Stimulated activated CD4-positive, alpha-beta T cell treated with anti-CD3 and anti-CD28 coated beads, TNF-alpha, amount 100 ng/mL, for 24 hours (primary cell): ENCODE measurements around the gene NRTN.
"Not testable (repeated sequence)": the region's sequence is repeated elsewhere in the genome, so short reads cannot be mapped to it uniquely, and the experiment has no call there.

ENCODE experiments used
- DNase-seq, 3 experiments: peaks; one replicate each; pipeline ENCODE4 v3.0.0-alpha.2; 2020; ENCODE audit warnings: low read depth in 3 of 3

Gene NRTN

DNA sequence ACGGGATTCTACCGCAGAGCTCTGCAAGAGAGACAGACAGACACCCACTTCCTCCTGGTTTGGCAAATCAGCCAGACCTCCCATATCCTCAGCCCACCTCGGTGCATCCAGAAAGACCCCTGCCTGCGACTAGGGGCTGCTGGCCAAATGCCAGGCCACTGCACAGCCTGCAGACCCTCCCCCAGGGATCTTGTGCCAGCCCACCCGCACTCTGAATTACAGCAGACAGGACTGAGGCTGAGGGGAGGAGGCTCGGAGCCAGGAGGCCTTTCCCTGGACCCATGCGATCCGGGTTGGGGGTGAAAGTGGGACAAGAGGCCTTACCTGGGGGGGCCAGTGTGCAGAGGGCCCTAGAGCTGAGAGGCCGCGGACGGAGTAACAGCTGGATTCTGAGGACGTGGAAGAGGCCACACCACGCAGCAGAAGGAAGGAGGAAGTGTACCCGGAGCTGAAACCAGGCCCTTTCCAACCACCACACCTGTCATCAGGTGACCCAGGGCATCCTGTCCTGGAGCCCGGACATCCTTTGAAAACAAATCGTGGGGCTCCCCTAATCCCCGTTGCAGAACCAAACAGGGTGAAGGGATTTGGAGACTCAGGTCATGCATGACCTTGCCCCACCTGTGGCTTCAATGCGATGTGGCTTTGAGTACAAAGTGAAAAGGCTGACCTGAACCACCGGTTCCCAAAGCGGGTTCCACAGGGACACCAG is 33.6 kb downstream of the NRTN start:
- DNase-seq, result no peak

DNA sequence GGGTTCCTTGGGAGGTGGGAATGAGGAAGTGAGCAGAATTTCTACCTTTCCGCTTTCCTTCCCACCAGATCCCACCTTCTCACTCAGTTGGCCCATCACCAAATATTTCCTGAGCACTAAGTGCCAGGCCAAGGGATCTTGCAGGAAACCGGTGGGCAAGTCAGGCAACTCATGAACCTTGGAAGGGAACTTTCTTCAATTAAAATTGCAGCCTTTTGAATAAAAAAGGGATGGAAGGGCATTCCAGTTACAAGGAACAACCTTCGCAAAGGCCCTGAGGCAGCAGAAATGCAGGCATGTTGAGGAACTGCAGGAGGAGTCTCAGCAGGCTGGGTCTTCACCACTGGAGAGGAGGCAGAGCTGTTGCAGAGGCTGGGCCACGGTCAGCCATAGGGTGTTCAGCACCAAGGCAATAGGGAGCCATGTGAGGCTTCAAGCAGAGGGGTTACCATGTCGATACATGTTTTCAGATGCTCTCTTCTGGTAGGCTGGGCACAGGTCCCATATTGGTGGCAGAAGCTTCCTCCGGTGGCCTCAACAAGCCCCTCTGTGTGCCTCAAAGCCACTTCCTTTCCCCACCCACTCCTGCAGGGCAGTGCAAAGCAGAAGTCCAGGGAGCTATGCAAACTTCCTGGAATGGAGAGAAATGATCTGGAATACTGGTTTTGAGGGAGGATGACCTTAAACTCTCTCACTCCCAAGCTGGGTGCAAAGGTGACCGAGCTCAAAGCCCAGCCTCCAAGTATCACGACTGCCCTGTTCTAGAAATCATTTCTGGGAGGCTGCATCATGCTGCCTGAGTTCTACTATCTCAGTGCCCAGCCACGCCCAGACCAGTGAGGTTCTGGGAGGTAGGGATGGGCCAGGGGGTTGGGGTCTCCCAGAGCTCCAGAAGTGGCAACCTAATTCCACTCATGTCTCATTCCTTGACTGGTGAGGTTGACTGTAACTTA is 34.5 kb downstream of the NRTN start, which contains the start of gene FUT6:
Gene FUT6, minus strand, starts transcription at position 638 of the 953 bp plus-strand sequence. CDS start 7,135 bp downstream, outside the sequence.
- no peak for DNase-seq

DNA sequence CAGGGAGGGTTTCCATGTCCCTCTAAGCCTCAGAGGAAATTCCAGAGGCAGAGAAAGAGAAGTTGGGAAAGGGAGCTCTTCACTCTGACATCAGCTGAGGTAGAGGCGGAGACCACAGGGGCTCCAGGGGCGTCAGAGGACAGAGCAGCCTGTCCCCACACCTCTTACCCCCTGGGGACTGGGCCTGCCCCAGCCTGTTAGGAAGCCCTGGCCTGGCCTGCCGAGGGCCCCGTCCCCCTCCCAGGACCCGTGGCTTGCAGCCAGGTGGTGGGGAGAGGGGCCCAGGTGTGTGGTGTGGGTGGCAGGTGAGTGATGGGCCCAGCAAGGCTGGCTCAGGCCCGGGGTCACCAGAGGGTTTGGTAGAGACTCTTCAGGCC is 36.9 kb downstream of the NRTN start:
- not testable (repeated sequence) for DNase-seq

DNA sequence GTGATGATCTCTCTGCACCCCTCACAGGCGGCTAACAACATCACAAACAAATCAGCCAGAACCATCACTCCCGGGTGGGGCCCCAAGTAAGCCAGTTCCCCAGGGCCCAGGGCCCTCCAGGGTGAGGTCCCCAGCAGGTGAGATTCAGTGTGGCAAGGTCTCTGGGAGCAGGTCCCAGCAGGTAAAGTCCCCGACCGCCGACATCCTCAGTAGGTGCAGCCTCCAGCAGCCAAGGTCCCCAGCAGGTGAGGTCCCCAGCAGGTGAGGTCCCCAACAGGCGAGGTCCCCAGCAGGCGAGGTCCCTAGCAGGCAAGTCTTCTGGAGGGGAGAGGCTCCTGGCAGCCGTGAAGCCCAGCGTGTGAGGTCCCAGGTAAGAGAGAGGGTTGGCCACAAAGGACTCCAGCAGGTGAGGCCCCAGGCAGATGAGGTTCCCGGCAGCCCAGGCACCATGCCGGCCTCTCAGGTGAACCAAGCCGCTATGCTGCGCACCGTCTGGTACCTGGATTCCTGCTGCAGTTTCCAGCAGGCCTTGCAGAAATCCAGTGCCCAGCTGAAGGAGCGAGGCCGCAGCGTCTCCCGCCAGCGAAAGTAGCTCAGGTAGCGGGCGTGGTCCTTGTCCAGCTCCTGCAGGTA is 38.5 kb downstream of the NRTN start:
- no peak for DNase-seq

DNA sequence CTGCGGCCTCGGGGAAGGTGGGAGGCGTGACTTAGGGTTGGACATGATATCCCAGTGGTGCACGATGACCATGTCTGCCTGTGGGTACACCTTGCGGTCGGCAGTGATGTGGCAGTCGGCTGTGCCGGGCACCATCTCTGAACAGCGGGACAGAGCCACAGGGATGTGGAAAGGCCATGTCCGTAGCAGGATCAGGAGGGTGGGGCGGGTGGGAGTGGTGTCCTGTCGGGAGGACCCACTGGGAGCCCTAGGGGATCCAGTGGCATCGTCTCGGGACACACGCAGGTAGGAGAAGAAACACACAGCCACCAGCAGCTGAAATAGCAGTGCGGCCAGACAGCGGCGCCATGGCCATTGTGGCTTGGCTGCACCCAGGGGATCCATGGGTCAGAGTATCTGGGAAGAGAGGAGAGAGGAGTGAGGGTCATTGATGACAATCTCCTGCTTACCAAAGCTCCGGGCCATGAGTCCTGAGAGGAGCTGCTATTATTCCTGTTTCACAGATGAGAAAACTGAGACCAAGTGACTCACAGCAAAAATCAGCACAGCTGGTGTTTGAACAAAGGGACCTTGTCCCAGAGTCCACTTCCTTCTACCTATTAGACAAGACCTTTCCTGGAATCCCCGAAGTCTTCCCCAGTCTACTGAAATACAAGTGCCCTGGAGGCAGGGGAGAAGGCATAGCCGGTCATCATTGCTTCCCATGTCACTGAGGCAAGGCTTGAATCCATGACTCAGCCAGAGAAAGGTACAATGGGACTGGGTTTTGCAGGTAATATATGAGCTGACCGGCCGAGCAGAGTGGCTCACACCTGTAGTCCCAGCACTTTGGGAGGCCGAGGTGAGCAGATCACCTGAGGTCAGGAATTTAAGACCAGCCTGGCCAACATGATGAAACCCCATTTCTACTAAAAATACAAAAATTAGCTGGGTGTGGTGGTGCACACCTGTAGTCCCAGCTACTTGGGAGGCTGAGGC is 39.9 kb downstream of the NRTN start:
- DNase-seq, result no peak

DNA sequence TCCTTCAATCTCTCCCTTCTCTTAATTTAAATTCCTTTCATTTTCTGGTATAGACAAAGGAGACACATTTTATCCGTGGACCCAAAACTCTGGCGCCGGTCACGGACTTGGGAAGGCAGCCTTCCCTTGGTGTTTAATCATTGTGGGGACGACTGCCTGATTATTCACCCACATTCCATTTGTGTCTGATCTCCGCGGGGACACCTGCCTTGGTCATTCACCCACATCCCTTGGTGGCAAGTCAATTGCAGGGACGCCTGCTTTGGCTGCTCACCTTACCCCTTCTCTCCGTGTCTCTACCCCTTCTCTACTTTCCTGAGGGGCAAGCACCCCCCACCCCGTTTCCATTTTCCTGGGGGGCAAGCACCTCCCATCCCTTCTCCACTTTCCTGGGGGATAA is 43.0 kb downstream of the NRTN start:
- not testable (repeated sequence) for DNase-seq

DNA sequence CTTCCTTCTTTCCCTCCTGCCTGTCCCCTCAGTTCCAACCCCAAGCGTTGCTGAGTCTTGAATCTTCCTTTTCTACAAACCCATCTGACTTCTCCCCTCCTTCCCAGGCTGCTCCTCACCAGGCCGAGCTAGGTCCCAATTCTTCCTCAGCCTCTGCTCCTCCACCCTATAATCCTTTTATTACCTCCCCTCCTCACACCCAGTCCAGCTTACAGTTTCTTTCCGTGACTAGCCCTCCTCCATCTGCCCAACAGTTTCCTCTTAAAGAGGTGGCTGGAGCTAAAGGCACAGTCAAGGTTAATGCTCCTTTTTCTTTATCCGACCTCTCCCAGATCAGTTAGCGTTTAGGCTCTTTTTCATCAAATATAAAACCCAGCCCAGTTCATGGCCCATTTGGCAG is 43.8 kb downstream of the NRTN start:
- not testable (repeated sequence) for DNase-seq

DNA sequence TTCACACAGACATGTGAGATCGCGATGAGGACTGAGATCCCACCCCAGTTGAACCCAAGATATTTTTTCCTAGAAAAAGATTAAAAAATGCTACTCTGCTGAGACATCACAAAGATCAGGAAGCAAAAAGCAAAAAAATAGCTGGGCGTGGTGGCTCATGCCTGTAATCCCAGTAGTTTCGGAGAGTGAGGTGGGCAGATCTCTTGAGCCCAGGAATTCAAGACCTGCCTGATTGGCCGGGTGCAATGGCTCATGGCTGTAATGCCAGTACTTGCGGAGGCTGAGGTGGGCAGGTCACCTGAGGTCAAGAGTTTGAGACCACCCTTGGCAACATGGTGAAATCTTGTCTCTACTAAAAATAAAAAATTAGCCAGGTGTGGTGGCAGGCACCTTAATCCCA is 45.3 kb downstream of the NRTN start:
- no peak for DNase-seq

DNA sequence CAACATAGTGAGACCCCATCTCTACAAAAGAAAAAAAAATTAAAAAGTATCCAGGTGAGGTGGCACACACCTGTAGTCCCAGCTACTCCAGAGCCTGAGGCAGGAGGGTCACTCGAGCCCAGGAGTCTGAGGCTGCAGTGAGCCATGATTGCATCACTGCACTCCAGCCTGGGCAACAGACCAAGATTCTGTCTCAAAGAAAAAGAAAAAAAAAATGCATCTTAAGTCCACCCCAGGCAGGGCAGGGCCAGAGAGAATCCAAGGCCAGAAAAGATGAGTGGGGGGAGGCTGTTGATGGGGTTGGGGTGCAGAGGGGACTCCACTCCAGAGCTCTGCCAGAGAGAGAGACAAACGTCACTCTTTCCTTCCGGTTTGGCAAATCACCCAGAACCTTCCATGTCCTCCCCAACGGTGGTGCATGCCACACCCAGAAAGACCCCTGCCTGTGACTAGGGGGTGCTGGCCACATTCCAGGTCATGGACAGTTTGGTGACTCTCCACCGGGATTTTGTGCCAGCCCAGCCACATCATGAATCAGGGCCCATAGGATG is 46.0 kb downstream of the NRTN start:
- DNase-seq, result no peak

DNA sequence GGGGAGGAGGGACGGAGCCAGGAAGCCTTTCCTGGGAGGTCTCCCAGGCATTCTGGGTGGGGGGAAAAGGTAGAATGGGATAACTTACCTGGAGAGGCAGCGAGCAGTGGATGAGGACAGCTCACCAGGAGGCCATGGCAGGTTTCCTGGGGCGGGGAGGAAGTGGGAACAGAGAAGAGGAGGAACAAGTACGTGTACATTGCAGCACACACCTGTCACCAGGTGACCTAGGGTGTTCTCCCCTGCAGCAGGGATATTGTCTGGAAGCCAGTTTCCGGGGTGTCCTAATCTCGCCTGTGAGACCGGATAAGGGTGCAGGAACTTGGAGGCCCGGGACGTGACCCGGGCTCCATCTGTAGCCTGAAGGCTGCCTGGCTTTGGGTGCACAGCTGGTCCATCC is 46.4 kb downstream of the NRTN start, which contains the start of gene FUT3:
Gene FUT3, minus strand, starts transcription at position 148 of the 400 bp plus-strand sequence.
- DNase-seq, result no peak

DNA sequence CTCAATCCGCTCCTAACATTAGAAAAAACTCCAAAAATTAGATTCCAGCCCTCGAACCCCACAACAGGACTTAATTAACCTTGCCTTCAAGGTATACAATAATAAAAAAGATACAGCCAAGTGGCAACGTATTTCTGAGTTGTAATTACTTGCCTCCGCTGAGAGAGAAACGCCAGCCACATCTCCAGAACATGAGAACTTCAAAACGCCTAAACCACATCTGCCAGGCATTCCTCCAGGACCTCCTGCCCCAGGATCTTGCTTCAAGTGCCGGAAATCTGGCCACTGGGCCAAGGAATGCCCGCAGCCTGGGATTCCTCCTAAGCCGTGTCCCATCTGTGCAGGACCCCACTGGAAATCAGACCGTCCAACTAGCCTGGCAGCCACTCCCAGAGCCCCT is 49.3 kb downstream of the NRTN start:
- not testable (repeated sequence) for DNase-seq

DNA sequence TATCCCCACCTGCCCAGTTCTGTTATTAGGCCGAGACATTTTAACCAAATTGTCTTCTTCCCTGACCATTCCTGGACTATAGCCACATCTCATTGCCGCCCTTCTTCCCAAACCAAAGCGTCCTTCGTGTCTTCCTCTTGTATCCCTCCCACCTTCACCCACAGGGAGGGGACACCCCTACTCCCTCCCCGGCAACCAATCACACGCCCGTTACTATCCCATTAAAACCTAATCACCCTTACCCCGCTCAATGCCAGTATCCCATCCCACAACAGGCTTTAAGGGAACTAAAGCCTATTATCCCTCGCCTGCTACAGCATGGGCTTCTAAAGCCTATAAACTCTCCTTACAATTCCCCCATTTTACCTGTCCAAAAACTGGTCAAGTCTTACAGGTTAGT is 50.3 kb downstream of the NRTN start:
- not testable (repeated sequence) for DNase-seq

DNA sequence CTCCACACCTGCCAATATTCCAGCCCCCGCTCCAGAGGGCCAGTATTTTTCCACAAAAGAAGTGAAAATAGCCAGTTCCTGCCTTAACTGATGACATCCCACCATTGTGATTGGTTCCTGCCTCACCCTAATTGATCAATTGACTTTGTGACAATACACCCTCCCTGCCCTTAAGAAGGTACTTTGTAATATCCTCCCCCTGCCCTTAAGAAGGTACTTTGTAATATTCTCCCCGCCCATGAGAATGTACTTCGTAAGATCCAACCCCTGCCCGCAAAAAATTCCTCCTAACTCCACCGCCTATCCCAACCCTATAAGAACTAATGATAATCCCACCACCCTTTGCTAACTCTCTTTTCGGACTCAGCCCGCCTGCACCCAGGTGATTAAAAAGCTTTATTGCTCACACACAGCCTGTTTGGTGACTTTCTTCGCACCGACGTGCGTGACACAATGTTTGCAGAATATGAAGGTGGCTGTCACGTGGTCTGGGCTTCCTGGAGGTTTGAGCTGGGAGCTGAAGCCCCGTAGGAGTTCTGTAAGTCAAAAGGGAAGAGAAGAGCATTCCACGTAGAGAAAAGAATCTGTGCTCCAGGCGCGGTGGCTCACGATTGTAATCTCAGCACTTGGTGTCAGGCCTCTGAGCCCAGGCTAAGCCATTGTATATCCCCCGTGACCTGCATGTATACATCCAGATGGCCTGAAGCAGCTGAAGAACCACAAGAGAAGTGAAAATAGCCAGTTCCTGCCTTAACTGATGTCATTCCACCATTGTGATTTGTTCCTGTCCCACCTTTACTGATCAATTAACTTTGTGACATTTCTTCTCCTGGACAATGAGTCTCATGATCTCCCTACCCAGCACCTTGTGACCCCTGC is 52.6 kb downstream of the NRTN start:
- no peak for DNase-seq

DNA sequence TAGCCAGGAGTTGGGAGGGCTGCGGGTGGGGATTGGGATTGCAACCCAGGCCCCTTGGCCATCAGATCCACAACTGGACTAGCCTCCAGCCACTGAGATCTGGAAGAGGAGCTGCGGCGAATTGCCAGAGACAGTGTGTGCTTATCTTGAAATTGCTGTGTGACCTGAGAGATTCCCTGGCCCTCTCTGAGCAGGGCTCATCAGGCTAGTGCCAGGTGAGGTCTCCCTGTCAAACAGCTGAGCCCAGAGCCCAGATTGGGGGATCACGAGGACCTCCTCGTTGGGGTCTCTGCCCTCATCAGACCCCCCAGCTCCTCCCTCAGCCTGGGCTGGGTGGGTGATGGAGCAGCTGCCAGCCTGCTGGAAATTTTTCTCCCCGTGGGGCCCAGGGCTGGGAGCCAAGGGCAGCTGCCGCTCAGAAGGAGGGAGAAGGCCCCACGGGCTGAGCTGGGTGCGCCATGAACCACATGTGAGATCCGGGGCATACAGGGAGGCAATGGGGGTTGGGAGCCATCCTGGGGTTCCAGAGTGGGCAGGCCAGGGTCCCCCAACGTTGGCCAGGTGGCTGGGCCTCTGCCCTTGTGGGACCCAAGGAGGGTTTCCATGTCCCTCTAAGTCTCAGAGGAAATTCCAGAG is 58.3 kb downstream of the NRTN start:
- DNase-seq, result no peak

DNA sequence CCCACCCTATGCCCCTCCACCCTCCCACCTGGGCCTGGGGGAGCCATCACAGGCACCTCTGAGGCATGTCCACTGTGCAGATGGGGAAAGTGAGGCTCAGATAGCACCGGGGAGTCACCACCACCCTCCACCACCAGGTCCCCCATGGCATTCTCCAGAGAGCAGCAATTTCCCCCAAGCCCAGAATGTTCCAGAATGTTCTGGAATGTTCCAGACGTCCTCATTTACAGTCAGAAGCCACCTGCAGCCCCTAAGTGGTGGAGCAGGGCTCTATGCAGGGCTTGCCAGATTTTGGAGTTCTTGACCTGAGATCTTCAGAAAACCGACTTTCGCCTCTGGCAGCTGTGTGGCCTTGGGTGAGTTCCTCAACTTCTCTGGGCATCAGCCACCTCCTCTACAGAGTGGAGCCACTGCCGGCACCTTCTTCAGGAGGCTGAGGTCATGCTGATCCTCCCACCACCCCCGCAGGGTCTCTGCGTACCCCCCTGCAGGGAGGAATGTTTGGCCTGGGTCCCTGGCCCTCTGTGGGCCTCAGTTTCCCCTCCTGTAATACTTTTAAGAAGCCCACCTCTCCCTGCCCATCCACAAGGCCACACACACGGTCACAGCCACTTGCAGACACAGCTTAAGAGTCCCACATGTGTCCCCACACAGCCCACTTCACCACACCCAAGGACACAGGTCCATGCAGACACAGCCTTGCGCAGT is 59.3 kb downstream of the NRTN start:
- DNase-seq, result no peak

DNA sequence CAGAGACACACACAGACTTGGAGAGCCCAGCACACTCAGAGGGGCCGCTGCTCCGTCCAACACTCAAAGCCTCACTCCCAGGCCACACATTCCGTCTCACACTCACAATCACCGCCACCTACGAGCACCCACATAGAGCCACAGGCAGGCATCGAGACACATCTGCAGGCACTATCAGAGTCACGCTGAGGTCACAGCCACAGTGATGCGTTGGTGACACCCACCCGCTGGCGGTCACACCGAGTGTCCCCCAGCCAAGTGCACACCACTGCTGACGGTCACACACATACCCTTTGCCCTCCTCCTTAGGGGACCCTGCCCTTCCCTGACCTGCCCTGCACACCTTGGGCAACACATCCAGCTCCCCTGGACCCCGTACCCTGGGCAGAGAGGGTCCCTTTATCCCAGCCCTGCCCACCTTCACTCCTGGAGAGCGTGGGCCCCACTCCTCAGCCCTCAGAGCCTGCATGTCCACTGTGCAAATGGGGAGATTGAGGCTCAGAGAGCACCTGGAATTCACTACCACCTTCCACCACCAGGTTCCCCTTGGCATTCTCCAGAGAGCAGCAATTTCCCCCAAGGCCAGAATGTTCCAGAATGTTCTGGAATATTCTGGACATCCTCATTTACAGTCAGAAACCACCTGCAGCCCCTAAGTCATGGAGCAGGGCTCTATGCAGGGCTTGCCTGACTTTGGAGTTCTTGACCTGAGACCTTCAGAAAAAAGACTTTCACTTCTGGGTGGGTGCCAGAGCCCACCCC is 60.0 kb downstream of the NRTN start:
- no peak for DNase-seq

DNA sequence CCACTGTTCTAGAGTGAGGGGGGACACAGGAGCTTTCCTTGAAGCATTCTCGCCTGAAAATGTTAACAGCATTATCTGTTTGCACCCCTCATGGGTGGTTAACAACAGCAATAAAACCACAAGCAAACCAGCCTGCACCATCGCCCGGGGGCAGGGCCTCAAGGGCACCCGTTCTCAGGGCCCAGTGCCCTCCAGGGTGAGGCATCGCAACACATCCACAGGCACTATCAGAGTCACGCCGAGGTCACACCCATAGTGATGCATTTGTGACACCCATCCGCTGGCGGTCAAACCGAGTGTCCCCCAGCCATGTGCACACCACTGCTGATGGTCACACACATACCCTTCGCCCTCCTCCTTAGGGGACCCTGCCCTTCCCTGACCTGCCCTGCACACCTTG is 60.9 kb downstream of the NRTN start:
- no peak for DNase-seq
